ENCODE results near the gene SERPINA12. TPM values are rescaled to one million over a fixed set of nuclear protein-coding genes. Genes with fewer than 3 reads are reported as not detected.

SERPINA12 gene
- total RNA-seq, 3 donors from 2014 or later = not detected

DNA sequence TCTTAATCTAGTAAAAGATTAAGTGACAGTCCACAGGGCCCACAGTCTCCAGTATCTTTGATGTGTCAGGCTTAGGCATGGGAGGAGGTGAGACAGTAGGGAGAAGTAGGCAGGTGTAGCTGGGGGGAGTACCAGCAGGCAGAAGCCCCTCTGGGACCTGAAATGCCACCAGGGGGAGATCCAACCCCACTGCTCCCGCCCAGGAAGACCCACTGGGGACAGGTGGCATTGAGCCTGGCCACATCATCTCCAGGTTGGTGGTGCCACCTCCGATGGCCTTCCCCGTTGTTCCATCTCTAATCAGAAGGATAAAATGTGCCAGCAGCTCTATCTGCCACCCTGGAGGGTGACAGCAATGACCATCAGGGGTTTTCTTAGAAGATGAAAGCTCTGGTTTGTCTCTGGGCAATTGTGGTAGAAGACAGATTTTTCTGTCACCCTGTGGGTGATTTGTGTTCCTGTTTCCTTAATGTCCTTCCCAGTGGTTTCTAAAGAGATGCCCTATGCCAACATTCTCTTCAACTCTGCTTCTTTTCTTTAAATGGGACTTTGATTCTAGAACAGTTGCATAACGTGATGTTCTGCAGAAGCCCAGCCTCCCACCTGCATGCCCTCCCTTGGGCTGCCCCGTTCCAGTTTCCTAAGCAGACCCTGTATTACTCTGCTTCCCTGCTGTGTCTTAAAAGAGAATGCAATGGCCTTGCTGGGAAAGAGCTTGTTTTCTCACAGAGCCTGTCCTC, 12.3 kb upstream of the SERPINA12 start:
- TF ChIP-seq, protein P1, sequence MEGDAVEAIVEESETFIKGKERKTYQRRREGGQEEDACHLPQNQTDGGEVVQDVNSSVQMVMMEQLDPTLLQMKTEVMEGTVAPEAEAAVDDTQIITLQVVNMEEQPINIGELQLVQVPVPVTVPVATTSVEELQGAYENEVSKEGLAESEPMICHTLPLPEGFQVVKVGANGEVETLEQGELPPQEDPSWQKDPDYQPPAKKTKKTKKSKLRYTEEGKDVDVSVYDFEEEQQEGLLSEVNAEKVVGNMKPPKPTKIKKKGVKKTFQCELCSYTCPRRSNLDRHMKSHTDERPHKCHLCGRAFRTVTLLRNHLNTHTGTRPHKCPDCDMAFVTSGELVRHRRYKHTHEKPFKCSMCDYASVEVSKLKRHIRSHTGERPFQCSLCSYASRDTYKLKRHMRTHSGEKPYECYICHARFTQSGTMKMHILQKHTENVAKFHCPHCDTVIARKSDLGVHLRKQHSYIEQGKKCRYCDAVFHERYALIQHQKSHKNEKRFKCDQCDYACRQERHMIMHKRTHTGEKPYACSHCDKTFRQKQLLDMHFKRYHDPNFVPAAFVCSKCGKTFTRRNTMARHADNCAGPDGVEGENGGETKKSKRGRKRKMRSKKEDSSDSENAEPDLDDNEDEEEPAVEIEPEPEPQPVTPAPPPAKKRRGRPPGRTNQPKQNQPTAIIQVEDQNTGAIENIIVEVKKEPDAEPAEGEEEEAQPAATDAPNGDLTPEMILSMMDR (IDR thresholded peaks at IDR 0.05) = no peak
- Histone ChIP-seq H3K36me3 (ENCODE audit: low read depth) (no peaks in the 10 kb centered on the region), H3K4me3 (no peak overlapping the region), H3K9me3 (no peaks in the 10 kb centered on the region), H3K4me1 (ENCODE audit: low read depth) (no peaks in the 10 kb centered on the region)
- intact Hi-C loops (cut with DNase I, micrococcal nuclease) = no loop called here
- ATAC-seq (no peak), DNase-seq (no peak)

DNA sequence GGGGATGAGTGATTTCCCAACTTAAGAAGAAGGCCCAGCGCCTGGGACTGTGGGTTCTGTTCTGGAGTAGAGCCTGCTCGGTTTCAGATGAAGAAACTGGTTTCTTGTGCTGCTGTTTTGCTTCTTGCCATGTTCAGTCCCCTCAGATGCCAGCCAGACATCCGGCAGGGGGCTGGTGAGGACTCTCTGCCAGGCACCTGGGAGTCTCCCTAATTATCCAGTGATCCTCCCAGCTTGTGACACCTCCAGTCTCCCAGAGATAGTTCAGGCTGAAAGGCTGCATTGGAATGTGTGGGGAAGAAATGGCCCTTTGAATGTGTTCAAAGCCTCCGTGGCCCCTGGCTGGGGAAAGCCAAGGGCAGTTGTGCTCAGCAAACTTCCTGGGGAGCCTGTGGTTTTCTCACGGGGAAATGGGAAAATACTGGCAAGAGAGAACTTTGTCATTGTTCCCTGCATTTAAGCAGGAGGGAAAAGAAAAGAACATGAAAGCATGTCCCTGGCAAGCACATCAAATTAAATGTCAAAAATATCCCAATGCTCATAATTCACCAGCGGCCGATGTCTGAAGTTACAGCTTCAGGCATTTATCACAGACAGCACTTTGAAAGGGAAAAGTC, 8.5 kb upstream of the SERPINA12 start:
- no peak for DNase-seq
- H3K4me3 ChIP-seq = no peak overlapping the region
- TF ChIP-seq, protein P1 (IDR thresholded peaks at IDR 0.05) = no peak
- intact Hi-C loops (cut with DNase I, micrococcal nuclease) = no loop called here
- H3K9me3 ChIP-seq = no peaks in the 10 kb centered on the region
- H3K4me1 ChIP-seq (ENCODE audit: low read depth) = no peaks in the 10 kb centered on the region
- no peak for ATAC-seq
- no peaks in the 10 kb centered on the region for H3K36me3 ChIP-seq (ENCODE audit: low read depth)

DNA sequence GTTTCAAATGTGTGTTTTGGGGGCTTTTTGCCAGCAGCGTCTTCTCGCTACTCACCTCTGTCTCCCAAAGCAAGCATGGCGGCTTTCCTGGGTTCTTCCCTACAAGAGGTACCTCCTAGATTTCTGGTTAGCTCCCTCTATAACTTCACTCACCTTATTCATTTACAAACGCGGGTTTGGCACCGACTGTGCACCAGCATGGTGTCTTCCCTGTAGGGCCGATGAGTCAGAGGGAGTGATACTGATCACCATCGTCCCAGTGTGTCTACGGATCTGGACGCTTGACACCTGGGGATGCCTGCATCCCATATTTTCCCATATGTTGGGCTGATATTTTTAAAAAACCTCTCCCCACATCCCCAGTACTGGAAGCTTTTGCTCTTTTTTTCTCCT, 8.0 kb upstream of the SERPINA12 start:
- no peaks in the 10 kb centered on the region for H3K4me1 ChIP-seq (ENCODE audit: low read depth)

DNA sequence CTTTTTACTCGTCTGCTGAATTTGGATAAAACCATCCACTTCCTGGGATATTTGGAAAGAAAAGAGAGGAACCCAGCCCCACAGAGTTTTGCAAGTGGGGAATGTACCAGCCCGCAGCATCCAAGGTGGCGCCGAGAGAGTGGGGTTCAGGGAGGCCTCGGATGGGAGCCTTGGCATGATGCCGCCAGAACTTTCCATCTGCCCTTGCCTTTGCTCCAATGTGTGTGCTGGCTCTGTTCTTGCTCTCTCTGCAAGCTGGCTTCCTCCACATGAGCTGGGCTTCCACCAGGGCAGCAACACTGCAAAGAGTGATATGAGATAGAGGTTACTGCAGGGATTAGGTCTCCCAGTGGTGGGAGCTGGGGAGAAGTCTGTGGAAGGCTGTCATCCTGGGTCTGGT, 6.6 kb upstream of the SERPINA12 start:
- no peaks in the 10 kb centered on the region for H3K9me3 ChIP-seq
- DNase-seq (no peak), ATAC-seq (no peak)
- intact Hi-C loops (cut with DNase I, micrococcal nuclease) = no loop called here
- H3K36me3 ChIP-seq (ENCODE audit: low read depth) = no peaks in the 10 kb centered on the region
- H3K4me1 ChIP-seq (ENCODE audit: low read depth) = no peaks in the 10 kb centered on the region
- TF ChIP-seq, protein P1 (IDR thresholded peaks at IDR 0.05) = no peak
- H3K4me3 ChIP-seq = no peak overlapping the region

More for the DNA sequence above, 8.0 kb upstream of the SERPINA12 start:
- TF ChIP-seq, protein P1 (IDR thresholded peaks at IDR 0.05) = no peak
- DNase-seq (no peak), ATAC-seq (no peak)
- Histone ChIP-seq H3K9me3 (no peaks in the 10 kb centered on the region), H3K4me3 (no peak overlapping the region), H3K36me3 (ENCODE audit: low read depth) (no peaks in the 10 kb centered on the region)
- intact Hi-C loops (cut with DNase I, micrococcal nuclease) = no loop called here

- Histone ChIP-seq H3K9me3 (no peaks in the 10 kb centered on the region), H3K4me3 (no peak overlapping the region), H3K4me1 (ENCODE audit: low read depth) (no peaks in the 10 kb centered on the region), H3K36me3 (ENCODE audit: low read depth) (no peaks in the 10 kb centered on the region)
- DNase-seq (no peak), ATAC-seq (no peak)
- intact Hi-C loops (cut with DNase I, micrococcal nuclease) = no loop called here
- TF ChIP-seq, protein P1 (IDR thresholded peaks at IDR 0.05) = no peak
Measured at GRCh38 chr14:94515426-94515825, 6.2 kb upstream of the SERPINA12 start.

Data from mucosa of descending colon (tissue), 3 donors.